ENCODE data around the gene GAK.

- TF ChIP-seq, protein P1, sequence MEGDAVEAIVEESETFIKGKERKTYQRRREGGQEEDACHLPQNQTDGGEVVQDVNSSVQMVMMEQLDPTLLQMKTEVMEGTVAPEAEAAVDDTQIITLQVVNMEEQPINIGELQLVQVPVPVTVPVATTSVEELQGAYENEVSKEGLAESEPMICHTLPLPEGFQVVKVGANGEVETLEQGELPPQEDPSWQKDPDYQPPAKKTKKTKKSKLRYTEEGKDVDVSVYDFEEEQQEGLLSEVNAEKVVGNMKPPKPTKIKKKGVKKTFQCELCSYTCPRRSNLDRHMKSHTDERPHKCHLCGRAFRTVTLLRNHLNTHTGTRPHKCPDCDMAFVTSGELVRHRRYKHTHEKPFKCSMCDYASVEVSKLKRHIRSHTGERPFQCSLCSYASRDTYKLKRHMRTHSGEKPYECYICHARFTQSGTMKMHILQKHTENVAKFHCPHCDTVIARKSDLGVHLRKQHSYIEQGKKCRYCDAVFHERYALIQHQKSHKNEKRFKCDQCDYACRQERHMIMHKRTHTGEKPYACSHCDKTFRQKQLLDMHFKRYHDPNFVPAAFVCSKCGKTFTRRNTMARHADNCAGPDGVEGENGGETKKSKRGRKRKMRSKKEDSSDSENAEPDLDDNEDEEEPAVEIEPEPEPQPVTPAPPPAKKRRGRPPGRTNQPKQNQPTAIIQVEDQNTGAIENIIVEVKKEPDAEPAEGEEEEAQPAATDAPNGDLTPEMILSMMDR (IDR thresholded peaks at IDR 0.05; ENCODE audit: insufficient read depth, low read depth, low read length) = no peak
- no peak for TF ChIP-seq EZH2 (IDR thresholded peaks at IDR 0.05; ENCODE audit: insufficient read depth, low read length)
Observed at GRCh38 chr4:851701-852430, 80.2 kb downstream of the GAK start.

Data from astrocyte (in vitro differentiated cells and primary cell).